ENCODE results near the gene ZBTB20.

- TF ChIP-seq, protein P1, sequence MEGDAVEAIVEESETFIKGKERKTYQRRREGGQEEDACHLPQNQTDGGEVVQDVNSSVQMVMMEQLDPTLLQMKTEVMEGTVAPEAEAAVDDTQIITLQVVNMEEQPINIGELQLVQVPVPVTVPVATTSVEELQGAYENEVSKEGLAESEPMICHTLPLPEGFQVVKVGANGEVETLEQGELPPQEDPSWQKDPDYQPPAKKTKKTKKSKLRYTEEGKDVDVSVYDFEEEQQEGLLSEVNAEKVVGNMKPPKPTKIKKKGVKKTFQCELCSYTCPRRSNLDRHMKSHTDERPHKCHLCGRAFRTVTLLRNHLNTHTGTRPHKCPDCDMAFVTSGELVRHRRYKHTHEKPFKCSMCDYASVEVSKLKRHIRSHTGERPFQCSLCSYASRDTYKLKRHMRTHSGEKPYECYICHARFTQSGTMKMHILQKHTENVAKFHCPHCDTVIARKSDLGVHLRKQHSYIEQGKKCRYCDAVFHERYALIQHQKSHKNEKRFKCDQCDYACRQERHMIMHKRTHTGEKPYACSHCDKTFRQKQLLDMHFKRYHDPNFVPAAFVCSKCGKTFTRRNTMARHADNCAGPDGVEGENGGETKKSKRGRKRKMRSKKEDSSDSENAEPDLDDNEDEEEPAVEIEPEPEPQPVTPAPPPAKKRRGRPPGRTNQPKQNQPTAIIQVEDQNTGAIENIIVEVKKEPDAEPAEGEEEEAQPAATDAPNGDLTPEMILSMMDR (conservative IDR thresholded peaks at IDR 0.05 in 1 of 2, IDR thresholded peaks at IDR 0.05 in 1 of 2; ENCODE audit: low read depth in 1 of 2, low read length in 2 of 2) = no peak
- no peak for TF ChIP-seq EZH2 (IDR thresholded peaks at IDR 0.05; ENCODE audit: low read length, missing control alignments)
These were observed 579.3 kb downstream of the ZBTB20 start for GRCh38 chr3:114567771-114568170.
